Fibroblast of mammary gland (primary cell): Measurements from ENCODE around the gene C6orf47.
A peak's percentile ranks its signal among the peaks of the same experiment; 100 is the strongest.

Source experiments
- DNase-seq: peaks from one replicate; pipeline ENCODE4 v3.0.0-alpha.2; 2010; ENCODE audit warnings: low read depth
- H3K4me3 ChIP-seq: 2 replicates; pipeline ENCODE4 v1.5.1; 2011; ENCODE audit warnings: low read depth, mild to moderate bottlenecking, low read length, moderate library complexity; ENCODE audit not compliant: control insufficient read depth
- CTCF ChIP-seq: conservative IDR thresholded peaks from 2 replicates; pipeline ENCODE4 v1.5.1; 2011; ENCODE audit warnings: low read depth, low read length, inconsistent platforms; ENCODE audit not compliant: control insufficient read depth, insufficient read depth

Gene C6orf47

GRCh38 chr6:31702819-31703716 lies 42.5 kb upstream of the C6orf47 start, which contains the start of gene ABHD16A:
ABHD16A (minus strand) TSS chr6:31703324; CDS start chr6:31703281, 43 bp downstream.
- no peak for TF ChIP-seq CTCF
- DNase-seq, result peak; percentile 98
- peak within 1 kb of the TSS; percentile 94 for H3K4me3 ChIP-seq

GRCh38 chr6:31702405-31702818 lies 41.8 kb upstream of the C6orf47 start:
- peak overlapping the region; percentile 94 for H3K4me3 ChIP-seq
- TF ChIP-seq CTCF, result no peak
- DNase-seq, result no peak

GRCh38 chr6:31701666-31702404 lies 41.3 kb upstream of the C6orf47 start:
- TF ChIP-seq CTCF, result no peak
- H3K4me3 ChIP-seq, result peak overlapping the region; percentile 94
- DNase-seq, result peak; percentile 40

GRCh38 chr6:31700740-31701401 lies 40.3 kb upstream of the C6orf47 start:
- no peak for DNase-seq

GRCh38 chr6:31697555-31697954 lies 37.0 kb upstream of the C6orf47 start:
- no peak for DNase-seq
- no peak for TF ChIP-seq CTCF
- H3K4me3 ChIP-seq, result no peak overlapping the region

More at GRCh38 chr6:31700740-31701401, 40.3 kb upstream of the C6orf47 start:
- TF ChIP-seq CTCF, result no peak
- H3K4me3 ChIP-seq, result no peak overlapping the region

GRCh38 chr6:31693535-31693934 lies 33.0 kb upstream of the C6orf47 start:
- DNase-seq, result no peak
- no peak for TF ChIP-seq CTCF
- no peak overlapping the region for H3K4me3 ChIP-seq
